Esophagus muscularis mucosa (tissue), 4 donors: Measurements from ENCODE around the gene CUL3. TPM values are rescaled to one million over a fixed set of nuclear protein-coding genes. Genes with fewer than 3 reads are reported as not detected.

Source experiments
- DNase-seq: peaks from one replicate; pipeline ENCODE4 v3.0.0-alpha.2; 2017; ENCODE audit errors: extremely low spot score
- H3K27ac ChIP-seq, 4 donors: fragments of 200-600 bp; sonication (generic); replicated peaks in 1 of 4; 1 replicate in 3 of 4; 2 replicates in 1 of 4; pipeline ENCODE4 v1.5.1; 2016 to 2019; ENCODE audit warnings: mild to moderate bottlenecking in 1 of 4
- H3K27me3 ChIP-seq, 4 donors: fragments of 200-600 bp; sonication (generic); one replicate each; pipeline versions ENCODE4 v1.5.1 to v1.6.0; 2016 to 2019
- H3K36me3 ChIP-seq, 4 donors: fragments of 200-600 bp; sonication (generic); one replicate each; pipeline ENCODE4 v1.5.1; 2016 to 2019
- H3K4me1 ChIP-seq, 4 donors: fragments of 200-600 bp; sonication (generic); one replicate each; pipeline ENCODE4 v1.5.1; 2016 to 2019
- H3K4me3 ChIP-seq, 4 donors: fragments of 200-600 bp; sonication (generic); 1 replicate in 2 of 4; 2 replicates in 2 of 4; pipeline ENCODE4 v1.5.1; 2016 to 2019; ENCODE audit warnings: mild to moderate bottlenecking in 4 of 4, moderate library complexity in 1 of 4
- H3K9me3 ChIP-seq, 4 donors: fragments of 200-600 bp; sonication (generic); 1 replicate in 3 of 4; 2 replicates in 1 of 4; pipeline ENCODE4 v1.5.1; 2016 to 2019
- EP300 ChIP-seq: sonication (generic); formaldehyde crosslinking; IDR thresholded peaks from one replicate; pipeline ENCODE4 v1.6.1; 2017; ENCODE audit warnings: antibody characterized with exemption
- POLR2A ChIP-seq: fragments of 450-650 bp; IDR thresholded peaks from one replicate; pipeline ENCODE4 v1.6.1; 2017; ENCODE audit warnings: antibody characterized with exemption, moderate library complexity, mild to moderate bottlenecking, low read depth
- POLR2AphosphoS5 ChIP-seq, 2 donors: sonication (generic); formaldehyde crosslinking; IDR thresholded peaks; one replicate each; pipeline ENCODE4 v1.6.1; 2017; ENCODE audit warnings: antibody characterized with exemption in 2 of 2
- WGBS: methylation state at CpG from one replicate; pipeline ENCODE4 v1.1.5; 2018; 5-methylcytosine and 5-hydroxymethylcytosine counted together
- intact Hi-C: fragments of 100-400 bp; cut with DNase I; formaldehyde crosslinking; loops from one replicate; pipeline ENCODE4 v1.15.1; 2023
- total RNA-seq, 4 donors: library from RNA; depleted of rRNA; stranded (reverse); fragments of >200 nt; gene quantifications; one replicate each; pipeline versions ENCODE4 v1.1.0 to v1.2.1, GENCODE V29; 2016
- TF ChIP-seq, protein P1 (sequence below), 3 experiments: fragments of 200-600 bp in 2 of 3; fragments of 450-650 bp in 1 of 3; sonication (generic) in 2 of 3; IDR thresholded peaks; one replicate each; pipeline ENCODE4 v1.5.1; 2017 to 2019; ENCODE audit warnings: antibody characterized with exemption in 3 of 3, mild to moderate bottlenecking in 2 of 3, moderate library complexity in 1 of 3

CUL3 gene
- total RNA-seq, 4 donors from 2014 or later: 50.9 to 66.4 (median 59.7) TPM

GRCh38 chr2:224428787-224429440 is 156.2 kb downstream of the CUL3 start:
- intact Hi-C loops: no loop called here
- no peak for DNase-seq
- Histone ChIP-seq H3K36me3 (no peaks in the 10 kb centered on the region), H3K4me1 (no peaks in the 10 kb centered on the region), H3K4me3 (no peak overlapping the region), H3K27me3 (no peaks in the 10 kb centered on the region), H3K27ac (no peak overlapping the region), H3K9me3 (no peaks in the 10 kb centered on the region)
- TF ChIP-seq POLR2A: no peak
- no peak for TF ChIP-seq POLR2AphosphoS5 (IDR thresholded peaks at IDR 0.05)
- TF ChIP-seq, protein P1, sequence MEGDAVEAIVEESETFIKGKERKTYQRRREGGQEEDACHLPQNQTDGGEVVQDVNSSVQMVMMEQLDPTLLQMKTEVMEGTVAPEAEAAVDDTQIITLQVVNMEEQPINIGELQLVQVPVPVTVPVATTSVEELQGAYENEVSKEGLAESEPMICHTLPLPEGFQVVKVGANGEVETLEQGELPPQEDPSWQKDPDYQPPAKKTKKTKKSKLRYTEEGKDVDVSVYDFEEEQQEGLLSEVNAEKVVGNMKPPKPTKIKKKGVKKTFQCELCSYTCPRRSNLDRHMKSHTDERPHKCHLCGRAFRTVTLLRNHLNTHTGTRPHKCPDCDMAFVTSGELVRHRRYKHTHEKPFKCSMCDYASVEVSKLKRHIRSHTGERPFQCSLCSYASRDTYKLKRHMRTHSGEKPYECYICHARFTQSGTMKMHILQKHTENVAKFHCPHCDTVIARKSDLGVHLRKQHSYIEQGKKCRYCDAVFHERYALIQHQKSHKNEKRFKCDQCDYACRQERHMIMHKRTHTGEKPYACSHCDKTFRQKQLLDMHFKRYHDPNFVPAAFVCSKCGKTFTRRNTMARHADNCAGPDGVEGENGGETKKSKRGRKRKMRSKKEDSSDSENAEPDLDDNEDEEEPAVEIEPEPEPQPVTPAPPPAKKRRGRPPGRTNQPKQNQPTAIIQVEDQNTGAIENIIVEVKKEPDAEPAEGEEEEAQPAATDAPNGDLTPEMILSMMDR (IDR thresholded peaks at IDR 0.05): no peak
- no peak for TF ChIP-seq EP300
- 78% methylated on average over 2 of the region's 3 CpGs for WGBS

DNA sequence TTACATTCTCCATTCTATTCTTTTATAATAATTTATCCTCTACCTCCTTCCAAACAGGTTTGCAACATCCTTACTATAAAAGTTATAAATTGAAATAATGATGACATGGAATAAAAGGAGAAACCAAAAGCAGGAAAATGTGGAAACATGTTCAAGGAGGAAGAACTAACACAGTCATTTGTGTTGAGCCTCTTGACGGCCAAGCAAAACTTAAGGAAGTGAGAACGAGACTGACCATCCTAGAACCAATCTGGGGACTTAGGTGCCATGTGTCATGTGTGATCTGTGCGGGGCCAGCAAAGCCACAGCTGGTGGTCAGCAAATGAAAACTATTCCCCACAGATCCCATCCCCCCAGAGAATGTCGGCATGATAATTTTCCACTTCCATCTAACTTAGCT is 157.7 kb downstream of the CUL3 start:
- intact Hi-C loops: no loop called here
- Histone ChIP-seq H3K9me3 (no peaks in the 10 kb centered on the region), H3K36me3 (no peaks in the 10 kb centered on the region), H3K4me1 (no peaks in the 10 kb centered on the region), H3K27me3 (no peaks in the 10 kb centered on the region), H3K4me3 (no peak overlapping the region), H3K27ac (no peak overlapping the region)
- DNase-seq: no peak
- TF ChIP-seq, protein P1 (IDR thresholded peaks at IDR 0.05): no peak
- no peak for TF ChIP-seq EP300
- 73% methylated on average over 4 of the region's 4 CpGs for WGBS

- Histone ChIP-seq H3K4me1 (no peaks in the 10 kb centered on the region), H3K9me3 (no peaks in the 10 kb centered on the region), H3K27ac (no peak overlapping the region), H3K4me3 (no peak overlapping the region), H3K36me3 (no peaks in the 10 kb centered on the region), H3K27me3 (no peaks in the 10 kb centered on the region)
- intact Hi-C loops: no loop called here
- TF ChIP-seq, protein P1 (IDR thresholded peaks at IDR 0.05): no peak
- TF ChIP-seq POLR2AphosphoS5 (IDR thresholded peaks at IDR 0.05) (no peak), EP300 (no peak), POLR2A (no peak)
- WGBS: 69% methylated on average over 3 of the region's 3 CpGs
- no peak for DNase-seq
Measured at GRCh38 chr2:224426656-224427055, 158.5 kb downstream of the CUL3 start.

DNA sequence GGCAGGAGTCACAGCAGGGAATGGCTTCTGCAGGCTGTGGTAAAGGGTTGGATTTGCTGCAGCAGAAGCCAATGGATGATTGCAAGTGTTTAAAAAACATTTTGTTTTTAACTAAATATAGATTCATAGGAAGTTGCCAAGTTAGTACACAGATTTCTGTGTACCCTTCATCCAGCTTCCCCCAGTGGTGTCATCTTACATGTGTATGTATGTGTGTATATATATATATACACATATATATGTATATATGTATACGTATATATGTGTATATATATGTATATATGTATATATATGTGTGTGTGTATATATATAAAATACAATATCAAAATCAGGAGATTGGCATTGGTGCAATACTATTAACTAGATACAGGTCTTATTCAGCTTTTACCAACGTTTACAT is 164.1 kb downstream of the CUL3 start:
- no peak overlapping the region for H3K27ac ChIP-seq
- intact Hi-C loops: no loop called here

More for the DNA sequence above, 164.1 kb downstream of the CUL3 start:
- TF ChIP-seq EP300 (no peak), POLR2A (no peak), POLR2AphosphoS5 (IDR thresholded peaks at IDR 0.05) (no peak)
- TF ChIP-seq, protein P1 (IDR thresholded peaks at IDR 0.05): no peak
- no peaks in the 10 kb centered on the region for H3K36me3 ChIP-seq
- no peaks in the 10 kb centered on the region for H3K4me1 ChIP-seq
- WGBS: 90% methylated on average over 2 of the region's 2 CpGs
- H3K9me3 ChIP-seq: no peaks in the 10 kb centered on the region
- no peak for DNase-seq
- no peak overlapping the region for H3K4me3 ChIP-seq
- H3K27me3 ChIP-seq: no peaks in the 10 kb centered on the region

Other genes with a start within 250 kb of the CUL3 start
- 1 to 10 TPM; 2.3 to 6.2 (median 3.7) TPM for gene FAM124B, start 183.3 kb downstream of the CUL3 start, total RNA-seq
- not detected for gene CCDC195, start 131.0 kb upstream of the CUL3 start, total RNA-seq